GM12878 (cell line): ENCODE data around the gene RBM10. TPM values are rescaled to one million over a fixed set of nuclear protein-coding genes. Genes with fewer than 3 reads are reported as not detected.
"Not testable (repeated sequence)": the region's sequence is repeated elsewhere in the genome, so short reads cannot be mapped to it uniquely, and the experiment has no call there.

Source experiments
- ATAC-seq: fragments of 200-7000 bp; cut with Tn5 transposase; 3 replicates; pipeline ENCODE4 v1.9.1; 2020; ENCODE audit warnings: mild to moderate bottlenecking, moderate library complexity
- BruUV-seq: library from RNA; stranded (reverse); fragments of 400-500 nt; replicated peaks from 2 replicates; lab custom pipeline; 2021; lab: Mats Ljungman, UMichigan
- CTCF ChIA-PET: fragments of 300-600 bp; sonication (Branson Sonifier 250); formaldehyde crosslinking; extraction: SDS; loops from one replicate; lab custom pipeline; 2021; ENCODE audit warnings: inconsistent platforms; lab: Yijun Ruan, JAX
- POLR2A ChIA-PET: fragments of 350-600 bp; formaldehyde crosslinking; extraction: SDS; loops from one replicate; lab custom pipeline; 2021; ENCODE audit warnings: inconsistent platforms; lab: Charles Lee
- RAD21 ChIA-PET: fragments of 300-600 bp; sonication (Branson Sonifier 250); formaldehyde crosslinking; loops from one replicate; lab custom pipeline; 2023; ENCODE audit warnings: antibody characterized with exemption; ENCODE audit not compliant: unreplicated experiment; lab: Charles Lee
- SMC1A ChIA-PET: fragments of 300-600 bp; sonication (Branson Sonifier 250); formaldehyde crosslinking; loops from one replicate; lab custom pipeline; 2023; ENCODE audit not compliant: unreplicated experiment, uncharacterized antibody; lab: Charles Lee
- DNase-seq: peaks from one replicate; pipeline ENCODE4 v3.0.0-alpha.2; 2011; ENCODE audit warnings: low read depth, low spot score
- FAIRE-seq: peaks from 3 replicates; lab custom pipeline; 2011; peaks lifted over from hg19 to GRCh38; lab: Jason Lieb, UNC
- H2AFZ ChIP-seq: 2 replicates; pipeline ENCODE4 v1.6.0; 2011; ENCODE audit warnings: low read depth, low read length, control low read depth; ENCODE audit not compliant: control insufficient read depth
- H3K27ac ChIP-seq: 2 replicates; pipeline ENCODE4 v1.5.1; 2011; ENCODE audit warnings: control low read depth; ENCODE audit not compliant: control insufficient read depth, insufficient read depth
- H3K27me3 ChIP-seq, 2 experiments: replicated peaks in 1 of 2; 2 replicates each; pipeline versions ENCODE4 v1.6.0 to v1.6.1; 2011; ENCODE audit warnings: low read length in 1 of 2; ENCODE audit not compliant: control insufficient read depth in 2 of 2, insufficient read depth in 2 of 2
- H3K36me3 ChIP-seq, 2 experiments: 2 replicates each; pipeline ENCODE4 v1.5.1; 2011; ENCODE audit warnings: low read length in 1 of 2; ENCODE audit not compliant: control insufficient read depth in 2 of 2, insufficient read depth in 2 of 2
- H3K4me1 ChIP-seq: 2 replicates; pipeline ENCODE4 v1.6.1; 2011; ENCODE audit warnings: mild to moderate bottlenecking, low read length, moderate library complexity, mixed read lengths; ENCODE audit not compliant: control insufficient read depth, insufficient read depth
- H3K4me2 ChIP-seq: 2 replicates; pipeline ENCODE4 v1.6.0; 2011; ENCODE audit warnings: control low read depth; ENCODE audit not compliant: control insufficient read depth, insufficient read depth
- H3K4me3 ChIP-seq: fragments of 200-600 bp; sonication (generic); 2 replicates; pipeline ENCODE4 v1.5.1; 2016
- H3K79me2 ChIP-seq: 2 replicates; pipeline ENCODE4 v1.6.0; 2011; ENCODE audit warnings: low read length; ENCODE audit not compliant: control insufficient read depth, insufficient read depth
- H3K9ac ChIP-seq: 2 replicates; pipeline ENCODE4 v1.8.0; 2011; ENCODE audit warnings: low read length, control low read depth, mixed read lengths; ENCODE audit not compliant: control insufficient read depth, insufficient read depth
- H3K9me3 ChIP-seq: replicated peaks from 3 replicates; pipeline ENCODE4 v1.5.1; 2011; ENCODE audit warnings: mild to moderate bottlenecking, low read length; ENCODE audit not compliant: control insufficient read depth, insufficient read depth
- H4K20me1 ChIP-seq: 2 replicates; pipeline ENCODE4 v1.6.0; 2011; ENCODE audit not compliant: control insufficient read depth, insufficient read depth
- RELB ChIP-seq: fragments of 450-650 bp; IDR thresholded peaks from 2 replicates; pipeline ENCODE4 v1.6.1; 2017; ENCODE audit warnings: low read depth, mild to moderate bottlenecking, moderate library complexity
- ZNF274 ChIP-seq: IDR thresholded peaks from one replicate; pipeline ENCODE4 v1.8.0; 2011; ENCODE audit not compliant: insufficient read length, insufficient read depth
- whole genome bisulfite sequencing: methylation state at CpG from one replicate; pipeline ENCODE4 v1.1.6; 2016; ENCODE audit warnings: low lambda C conversion rate; ENCODE audit not compliant: insufficient replicate concordance, insufficient coverage; ENCODE audit errors: missing lambda C conversion rate; 5-methylcytosine and 5-hydroxymethylcytosine counted together
- in situ Hi-C: fragments of 300-500 bp; cut with MboI; formaldehyde crosslinking; loops from 9 replicates; pipeline ENCODE4 v1.14.3; 2018; ENCODE audit warnings: mixed read lengths
- intact Hi-C: fragments of 100-400 bp; cut with micrococcal nuclease; formaldehyde crosslinking; loops from one replicate; pipeline ENCODE4 v1.14.2; 2022; ENCODE audit not compliant: unreplicated experiment
- polyA plus RNA-seq, 11 experiments: library from polyadenylated mRNA; depleted of rRNA in 4 of 11; unstranded in 6 of 11; stranded (reverse) in 5 of 11; fragments of >200 nt; fragmentation: Nextera tagmentation in 4 of 11; fragmentation: Illumina TruSeq in 1 of 11; extraction: Ambion mirVana in 4 of 11; extraction: Trizol in 1 of 11; gene quantifications; 1 replicate in 1 of 11; 2 replicates in 10 of 11; pipeline versions ENCODE4 v1.2.1 to v1.2.3, GENCODE V29; 2011 to 2016; ENCODE audit warnings: inconsistent platforms in 2 of 11, missing spikeins in 2 of 11, low read depth in 1 of 11
- total RNA-seq, 4 experiments: library from RNA; depleted of rRNA in 3 of 4; stranded (reverse); fragments of >200 nt in 3 of 4; fragmentation: Illumina TruSeq in 1 of 4; extraction: Trizol in 1 of 4; gene quantifications; 2 replicates each; pipeline versions ENCODE4 v1.2.1 to v1.2.3, GENCODE V29; 2013 to 2021
- TF ChIP-seq, protein P1 (sequence below): IDR thresholded peaks from 2 replicates; pipeline ENCODE4 v1.6.1; 2011; ENCODE audit warnings: borderline replicate concordance, low read depth, mild to moderate bottlenecking, moderate library complexity, low read length; ENCODE audit not compliant: insufficient read depth, poor library complexity, severe bottlenecking
- TF ChIP-seq, protein P2 (sequence below): fragments of 450-650 bp; formaldehyde crosslinking; IDR thresholded peaks from 2 replicates; pipeline ENCODE4 v1.4.0; 2020; ENCODE audit warnings: mild to moderate bottlenecking, moderate library complexity

The RBM10 gene
- total and polyA plus RNA-seq, 10 of the 15 experiments (the other 5 are each of a cell fraction or from before 2014, with no cell fraction given), result 1.4 to 60.0 (median 29.8) TPM

DNA sequence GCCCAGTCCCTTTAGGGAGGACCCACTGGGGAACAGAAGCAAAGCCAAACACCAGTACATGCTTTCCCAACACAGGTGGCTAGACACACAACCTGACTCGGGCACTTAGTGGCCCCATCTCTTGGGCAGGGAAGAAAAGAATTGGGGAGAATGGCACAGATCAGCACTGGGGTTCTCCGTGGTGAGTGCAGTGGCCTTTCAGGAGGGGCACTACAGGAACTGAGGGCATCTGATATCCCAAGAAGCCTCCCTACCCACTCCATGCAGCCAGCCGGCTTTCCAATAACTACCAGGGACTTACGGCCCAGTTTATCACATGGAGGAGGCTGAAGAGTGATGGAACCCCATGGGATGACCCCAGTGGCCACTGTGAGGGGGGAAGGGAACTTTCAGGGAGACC is 43.8 kb upstream of the RBM10 start (continued):
- TF ChIP-seq, protein P1, sequence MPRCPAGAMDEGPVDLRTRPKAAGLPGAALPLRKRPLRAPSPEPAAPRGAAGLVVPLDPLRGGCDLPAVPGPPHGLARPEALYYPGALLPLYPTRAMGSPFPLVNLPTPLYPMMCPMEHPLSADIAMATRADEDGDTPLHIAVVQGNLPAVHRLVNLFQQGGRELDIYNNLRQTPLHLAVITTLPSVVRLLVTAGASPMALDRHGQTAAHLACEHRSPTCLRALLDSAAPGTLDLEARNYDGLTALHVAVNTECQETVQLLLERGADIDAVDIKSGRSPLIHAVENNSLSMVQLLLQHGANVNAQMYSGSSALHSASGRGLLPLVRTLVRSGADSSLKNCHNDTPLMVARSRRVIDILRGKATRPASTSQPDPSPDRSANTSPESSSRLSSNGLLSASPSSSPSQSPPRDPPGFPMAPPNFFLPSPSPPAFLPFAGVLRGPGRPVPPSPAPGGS, result no peak
- TF ChIP-seq, protein P2, sequence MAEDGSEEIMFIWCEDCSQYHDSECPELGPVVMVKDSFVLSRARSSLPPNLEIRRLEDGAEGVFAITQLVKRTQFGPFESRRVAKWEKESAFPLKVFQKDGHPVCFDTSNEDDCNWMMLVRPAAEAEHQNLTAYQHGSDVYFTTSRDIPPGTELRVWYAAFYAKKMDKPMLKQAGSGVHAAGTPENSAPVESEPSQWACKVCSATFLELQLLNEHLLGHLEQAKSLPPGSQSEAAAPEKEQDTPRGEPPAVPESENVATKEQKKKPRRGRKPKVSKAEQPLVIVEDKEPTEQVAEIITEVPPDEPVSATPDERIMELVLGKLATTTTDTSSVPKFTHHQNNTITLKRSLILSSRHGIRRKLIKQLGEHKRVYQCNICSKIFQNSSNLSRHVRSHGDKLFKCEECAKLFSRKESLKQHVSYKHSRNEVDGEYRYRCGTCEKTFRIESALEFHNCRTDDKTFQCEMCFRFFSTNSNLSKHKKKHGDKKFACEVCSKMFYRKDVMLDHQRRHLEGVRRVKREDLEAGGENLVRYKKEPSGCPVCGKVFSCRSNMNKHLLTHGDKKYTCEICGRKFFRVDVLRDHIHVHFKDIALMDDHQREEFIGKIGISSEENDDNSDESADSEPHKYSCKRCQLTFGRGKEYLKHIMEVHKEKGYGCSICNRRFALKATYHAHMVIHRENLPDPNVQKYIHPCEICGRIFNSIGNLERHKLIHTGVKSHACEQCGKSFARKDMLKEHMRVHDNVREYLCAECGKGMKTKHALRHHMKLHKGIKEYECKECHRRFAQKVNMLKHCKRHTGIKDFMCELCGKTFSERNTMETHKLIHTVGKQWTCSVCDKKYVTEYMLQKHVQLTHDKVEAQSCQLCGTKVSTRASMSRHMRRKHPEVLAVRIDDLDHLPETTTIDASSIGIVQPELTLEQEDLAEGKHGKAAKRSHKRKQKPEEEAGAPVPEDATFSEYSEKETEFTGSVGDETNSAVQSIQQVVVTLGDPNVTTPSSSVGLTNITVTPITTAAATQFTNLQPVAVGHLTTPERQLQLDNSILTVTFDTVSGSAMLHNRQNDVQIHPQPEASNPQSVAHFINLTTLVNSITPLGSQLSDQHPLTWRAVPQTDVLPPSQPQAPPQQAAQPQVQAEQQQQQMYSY, result no peak
- TF ChIP-seq ZNF274, result no peak
- TF ChIP-seq RELB, result no peak

DNA sequence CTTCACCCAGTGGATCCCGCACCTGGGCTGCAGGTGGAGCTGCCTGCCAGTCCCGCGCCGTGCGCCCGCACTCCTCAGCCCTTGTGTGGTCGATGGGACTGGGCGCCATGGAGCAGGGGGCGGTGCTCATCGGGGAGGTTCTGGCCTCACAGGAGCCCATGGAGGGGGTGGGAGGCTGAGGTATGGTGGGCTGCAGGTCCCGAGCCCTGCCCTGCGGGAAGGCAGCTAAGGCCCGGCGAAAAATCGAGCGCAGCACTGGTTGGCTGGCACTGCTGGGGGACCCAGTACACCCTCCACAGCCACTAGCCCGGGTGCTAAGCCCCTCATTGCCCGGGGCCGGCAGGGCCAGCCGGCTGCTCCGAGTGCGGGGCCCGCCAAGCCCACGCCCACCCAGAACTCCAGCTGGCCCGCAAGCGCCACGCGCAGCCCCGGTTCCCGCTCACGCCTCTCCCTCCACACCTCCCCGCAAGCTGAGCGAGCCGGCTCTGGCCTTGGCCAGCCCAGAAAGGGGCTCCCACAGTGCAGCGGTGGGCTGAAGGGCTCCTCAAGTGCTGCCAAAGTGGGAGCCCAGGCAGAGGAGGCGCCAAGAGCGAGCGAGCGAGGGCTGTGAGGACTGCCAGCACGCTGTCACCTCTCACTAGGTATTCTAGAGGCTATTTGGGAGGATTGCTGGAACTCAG is 33.9 kb upstream of the RBM10 start:
- H2AFZ ChIP-seq, H3K9me3 ChIP-seq, FAIRE-seq, DNase-seq, H3K9ac ChIP-seq, RAD21 ChIA-PET, BruUV-seq, SMC1A ChIA-PET, H4K20me1 ChIP-seq, intact Hi-C loops, H3K4me1 ChIP-seq, H3K79me2 ChIP-seq, H3K27ac ChIP-seq, ATAC-seq, POLR2A ChIA-PET, H3K4me3 ChIP-seq, H3K27me3 ChIP-seq, CTCF ChIA-PET, H3K4me2 ChIP-seq, H3K36me3 ChIP-seq, in situ Hi-C loops: not testable (repeated sequence)
- WGBS, result 83% methylated on average over 23 of the region's 40 CpGs
